GM23248 (cell line): ENCODE measurements around the gene PLEKHA5. TPM values are rescaled to one million over a fixed set of nuclear protein-coding genes. Genes with fewer than 3 reads are reported as not detected.
"Not testable (repeated sequence)": the region's sequence is repeated elsewhere in the genome, so short reads cannot be mapped to it uniquely, and the experiment has no call there.

Experiments
- DNase-seq: peaks from one replicate; pipeline ENCODE4 v3.0.0-alpha.2; 2015
- H2AFZ ChIP-seq: fragments of 200-600 bp; sonication (generic); 2 replicates; pipeline ENCODE4 v1.6.1; 2016; ENCODE audit warnings: antibody characterized with exemption
- H3F3A ChIP-seq: fragments of 200-600 bp; sonication (generic); 2 replicates; pipeline ENCODE4 v1.6.1; 2016; ENCODE audit warnings: mild to moderate bottlenecking, antibody characterized with exemption, mixed run types; ENCODE audit not compliant: insufficient read depth
- H3K27ac ChIP-seq: fragments of 200-600 bp; sonication (generic); 2 replicates; pipeline ENCODE4 v1.5.1; 2016; ENCODE audit warnings: mild to moderate bottlenecking
- H3K27me3 ChIP-seq: fragments of 200-600 bp; sonication (generic); replicated peaks from 2 replicates; pipeline ENCODE4 v1.6.1; 2016; ENCODE audit warnings: mild to moderate bottlenecking; ENCODE audit not compliant: insufficient read depth
- H3K36me3 ChIP-seq: fragments of 200-600 bp; sonication (generic); 2 replicates; pipeline ENCODE4 v1.6.1; 2016; ENCODE audit warnings: low read depth, mild to moderate bottlenecking
- H3K4me1 ChIP-seq: fragments of 200-600 bp; sonication (generic); 2 replicates; pipeline ENCODE4 v1.6.1; 2016; ENCODE audit warnings: mild to moderate bottlenecking; ENCODE audit not compliant: insufficient read depth
- H3K4me2 ChIP-seq: fragments of 200-600 bp; sonication (generic); one replicate; pipeline ENCODE4 v1.6.1; 2016; ENCODE audit warnings: mild to moderate bottlenecking; ENCODE audit not compliant: unreplicated experiment
- H3K4me3 ChIP-seq: fragments of 200-600 bp; sonication (generic); 2 replicates; pipeline ENCODE4 v1.5.1; 2016; ENCODE audit warnings: mild to moderate bottlenecking
- H3K79me2 ChIP-seq: fragments of 200-600 bp; sonication (generic); 2 replicates; pipeline ENCODE4 v1.6.1; 2016; ENCODE audit warnings: mild to moderate bottlenecking; ENCODE audit not compliant: insufficient read depth
- H3K9ac ChIP-seq: fragments of 200-600 bp; sonication (generic); 2 replicates; pipeline ENCODE4 v1.6.1; 2016; ENCODE audit warnings: mild to moderate bottlenecking
- H3K9me2 ChIP-seq: fragments of 200-600 bp; sonication (generic); 2 replicates; pipeline ENCODE4 v1.6.1; 2016; ENCODE audit warnings: mixed run types, mild to moderate bottlenecking, moderate library complexity; ENCODE audit not compliant: insufficient read depth
- H3K9me3 ChIP-seq: fragments of 200-600 bp; sonication (generic); one replicate; pipeline ENCODE4 v1.6.1; 2017; ENCODE audit warnings: low read depth
- H4K20me1 ChIP-seq: fragments of 200-600 bp; sonication (generic); 2 replicates; pipeline ENCODE4 v1.6.0; 2016; ENCODE audit not compliant: insufficient read depth
- EZH2 ChIP-seq: fragments of 200-600 bp; sonication (generic); IDR thresholded peaks from 2 replicates; pipeline ENCODE4 v1.6.1; 2018; ENCODE audit warnings: antibody characterized with exemption, mild to moderate bottlenecking; ENCODE audit not compliant: insufficient read depth, poor library complexity, severe bottlenecking
- EZH2phosphoT487 ChIP-seq: fragments of 200-600 bp; sonication (generic); IDR thresholded peaks from 2 replicates; pipeline ENCODE4 v1.6.1; 2018; ENCODE audit warnings: antibody characterized with exemption, moderate library complexity, mild to moderate bottlenecking, low read depth; ENCODE audit not compliant: insufficient read depth
- WGBS, 2 experiments: methylation state at CpG; one replicate each; pipeline ENCODE4 v1.1.6; 2015 to 2017; ENCODE audit warnings: low lambda C conversion rate in 2 of 2, low coverage in 1 of 2; ENCODE audit errors: missing lambda C conversion rate in 2 of 2; 5-methylcytosine and 5-hydroxymethylcytosine counted together
- in situ Hi-C: fragments of 300-500 bp; cut with MboI; formaldehyde crosslinking; loops from 2 replicates; pipeline ENCODE4 v1.15.0; 2020
- polyA plus RNA-seq: library from polyadenylated mRNA; unstranded; fragments of >200 nt; fragmentation: Nextera tagmentation; extraction: Ambion mirVana; gene quantifications from 2 replicates; pipeline ENCODE4 v1.2.1, GENCODE V29; 2016
- total RNA-seq: library from RNA; depleted of rRNA; stranded (reverse); fragments of >200 nt; shearing (Covaris generic); gene quantifications from 2 replicates; pipeline ENCODE4 v1.2.3, GENCODE V29; 2014

The PLEKHA5 gene
- total and polyA plus RNA-seq, 2 experiments from 2014 or later: 10.0 to 12.1 TPM

GRCh38 chr12:19387161-19387560 lies 257.6 kb downstream of the PLEKHA5 start:
- TF ChIP-seq EZH2 (no peak), EZH2phosphoT487 (no peak)
- DNase-seq: no peak
- H3K27me3 ChIP-seq: no peaks in the 10 kb centered on the region
- no peak overlapping the region for H3K27ac ChIP-seq
- no peak overlapping the region for H3K4me3 ChIP-seq
- no peaks in the 10 kb centered on the region for H4K20me1 ChIP-seq
- H3F3A ChIP-seq: no peaks in the 10 kb centered on the region
- no peak overlapping the region for H2AFZ ChIP-seq
- H3K79me2 ChIP-seq: no peaks in the 10 kb centered on the region
- H3K9me2 ChIP-seq: no peaks in the 10 kb centered on the region
- peaks cover 3% of the 10 kb centered on the region; the same call in 1 of the 2 replicates for H3K4me1 ChIP-seq
- in situ Hi-C loops: no loop called here
- no peaks in the 10 kb centered on the region for H3K36me3 ChIP-seq
- no peak overlapping the region for H3K9ac ChIP-seq
- H3K4me2 ChIP-seq: no peak overlapping the region
- H3K9me3 ChIP-seq: no peaks in the 10 kb centered on the region
- WGBS, 2 experiments: 7 to 11% methylated on average over 2 of the region's 2 CpGs

GRCh38 chr12:19388131-19388549 lies 258.6 kb downstream of the PLEKHA5 start:
- H3K79me2 ChIP-seq: no peaks in the 10 kb centered on the region
- no peak overlapping the region for H3K9ac ChIP-seq
- no peaks in the 10 kb centered on the region for H3F3A ChIP-seq
- no peak overlapping the region for H3K4me3 ChIP-seq
- no peak overlapping the region for H2AFZ ChIP-seq
- in situ Hi-C loops: no loop called here
- H3K36me3 ChIP-seq: no peaks in the 10 kb centered on the region
- H3K4me2 ChIP-seq: no peak overlapping the region
- H3K9me3 ChIP-seq: no peaks in the 10 kb centered on the region
- DNase-seq: peak; percentile 23
- H4K20me1 ChIP-seq: no peaks in the 10 kb centered on the region
- no peaks in the 10 kb centered on the region for H3K9me2 ChIP-seq
- TF ChIP-seq EZH2phosphoT487 (no peak), EZH2 (no peak)
- H3K4me1 ChIP-seq: no peaks in the 10 kb centered on the region
- no peaks in the 10 kb centered on the region for H3K27me3 ChIP-seq
- H3K27ac ChIP-seq: no peak overlapping the region
- WGBS, 2 experiments: 44 to 46% methylated on average over 2 of the region's 2 CpGs

- Histone ChIP-seq H3K79me2 (no peaks in the 10 kb centered on the region), H3K4me2 (no peak overlapping the region), H3K36me3 (no peaks in the 10 kb centered on the region), H3K27ac (no peak overlapping the region), H3K9me3 (no peaks in the 10 kb centered on the region), H3K27me3 (no peaks in the 10 kb centered on the region), H3K9me2 (no peaks in the 10 kb centered on the region), H3K9ac (no peak overlapping the region), H2AFZ (no peak overlapping the region), H3K4me1 (no peaks in the 10 kb centered on the region), H3K4me3 (no peak overlapping the region), H3F3A (no peaks in the 10 kb centered on the region), H4K20me1 (no peaks in the 10 kb centered on the region)
- no peak for DNase-seq
- in situ Hi-C loops: no loop called here
- TF ChIP-seq EZH2 (no peak), EZH2phosphoT487 (no peak)
- 37 to 42% methylated on average over 3 of the region's 3 CpGs for WGBS, 2 experiments
These were observed 260.6 kb downstream of the PLEKHA5 start for GRCh38 chr12:19390051-19390598.

- H3K9me2 ChIP-seq, DNase-seq, H2AFZ ChIP-seq, H3K36me3 ChIP-seq, H3K9ac ChIP-seq, H3K27ac ChIP-seq, in situ Hi-C loops, H4K20me1 ChIP-seq, H3K4me1 ChIP-seq, H3K27me3 ChIP-seq, H3F3A ChIP-seq, H3K9me3 ChIP-seq, H3K4me3 ChIP-seq, H3K79me2 ChIP-seq, H3K4me2 ChIP-seq: not testable (repeated sequence)
- 81 to 85% methylated on average over 8 of the region's 8 CpGs for WGBS, 2 experiments
These were observed 263.1 kb downstream of the PLEKHA5 start for GRCh38 chr12:19392644-19393043.

GRCh38 chr12:19394385-19394784 lies 264.9 kb downstream of the PLEKHA5 start:
- in situ Hi-C loops: no loop called here
- Histone ChIP-seq H3K4me2 (no peak overlapping the region), H3K9ac (no peak overlapping the region), H3F3A (no peaks in the 10 kb centered on the region), H3K36me3 (no peaks in the 10 kb centered on the region), H3K9me3 (no peaks in the 10 kb centered on the region), H2AFZ (no peak overlapping the region), H3K9me2 (no peaks in the 10 kb centered on the region), H3K27me3 (no peaks in the 10 kb centered on the region), H3K79me2 (no peaks in the 10 kb centered on the region), H4K20me1 (no peaks in the 10 kb centered on the region), H3K27ac (no peak overlapping the region), H3K4me3 (no peak overlapping the region), H3K4me1 (no peaks in the 10 kb centered on the region)
- DNase-seq: no peak
- TF ChIP-seq EZH2: no peak
- no peak for TF ChIP-seq EZH2phosphoT487
- 2 to 3% methylated on average over 2 of the region's 2 CpGs for WGBS, 2 experiments
